HCT116 (cell line): ENCODE results near the gene OR10J1.

ENCODE experiments used
- CBX3 ChIP-seq: IDR thresholded peaks from 2 replicates; pipeline ENCODE4 v1.6.1; 2012; ENCODE audit warnings: low read depth
- ELF1 ChIP-seq: IDR thresholded peaks from 2 replicates; pipeline ENCODE4 v1.6.1; 2012; ENCODE audit warnings: low read depth, borderline replicate concordance
- EZH2 ChIP-seq: fragments of 200-600 bp; sonication (generic); IDR thresholded peaks from 2 replicates; pipeline ENCODE4 v1.6.1; 2017; ENCODE audit warnings: antibody characterized with exemption, mixed run types
- FOSL1 ChIP-seq: IDR thresholded peaks from 2 replicates; pipeline ENCODE4 v1.6.1; 2012; ENCODE audit warnings: low read depth
- POLR2A ChIP-seq: IDR thresholded peaks from 2 replicates; pipeline ENCODE4 v1.7.0; 2011; ENCODE audit warnings: borderline replicate concordance; ENCODE audit not compliant: insufficient read depth, insufficient read length; ENCODE audit errors: extremely low read depth
- POLR2AphosphoS5 ChIP-seq: IDR thresholded peaks from 2 replicates; pipeline ENCODE4 v1.6.1; 2011; ENCODE audit warnings: mild to moderate bottlenecking, low read depth, low read length, moderate library complexity
- YY1 ChIP-seq: IDR thresholded peaks from 2 replicates; pipeline ENCODE4 v1.6.1; 2011; ENCODE audit warnings: low read length, low read depth, moderate library complexity, mild to moderate bottlenecking; ENCODE audit not compliant: insufficient replicate concordance; ENCODE audit errors: extremely low read depth
- ZNF274 ChIP-seq: fragments of 200-500 bp; sonication (Bioruptor generic); IDR thresholded peaks from 2 replicates; pipeline ENCODE4 v1.6.1; 2014; ENCODE audit warnings: mild to moderate bottlenecking, low read depth, low read length, inconsistent platforms
- TF ChIP-seq, protein P1 (sequence below), 3 experiments: fragments of 200-600 bp in 1 of 3; sonication (generic) in 1 of 3; IDR thresholded peaks in 2 of 3; conservative IDR thresholded peaks in 1 of 3; 2 replicates each; pipeline ENCODE4 v1.5.1; 2012 to 2017; ENCODE audit warnings: low read depth in 2 of 3, low read length in 2 of 3, antibody characterized with exemption in 1 of 3, borderline replicate concordance in 1 of 3, control low read depth in 1 of 3, mild to moderate bottlenecking in 1 of 3, mixed read lengths in 1 of 3, mixed run types in 1 of 3, moderate library complexity in 1 of 3; ENCODE audit not compliant: insufficient read depth in 1 of 3
- TF ChIP-seq, protein P2 (sequence below): IDR thresholded peaks from 2 replicates; pipeline ENCODE4 v1.6.1; 2012
- TF ChIP-seq, protein P3 (sequence below): IDR thresholded peaks from 2 replicates; pipeline ENCODE4 v1.6.1; 2011; ENCODE audit warnings: mild to moderate bottlenecking, low read length, moderate library complexity; ENCODE audit not compliant: insufficient replicate concordance; ENCODE audit errors: extremely low read depth
- TF ChIP-seq, protein P4 (sequence below): IDR thresholded peaks from 2 replicates; pipeline ENCODE4 v1.6.1; 2012

DNA sequence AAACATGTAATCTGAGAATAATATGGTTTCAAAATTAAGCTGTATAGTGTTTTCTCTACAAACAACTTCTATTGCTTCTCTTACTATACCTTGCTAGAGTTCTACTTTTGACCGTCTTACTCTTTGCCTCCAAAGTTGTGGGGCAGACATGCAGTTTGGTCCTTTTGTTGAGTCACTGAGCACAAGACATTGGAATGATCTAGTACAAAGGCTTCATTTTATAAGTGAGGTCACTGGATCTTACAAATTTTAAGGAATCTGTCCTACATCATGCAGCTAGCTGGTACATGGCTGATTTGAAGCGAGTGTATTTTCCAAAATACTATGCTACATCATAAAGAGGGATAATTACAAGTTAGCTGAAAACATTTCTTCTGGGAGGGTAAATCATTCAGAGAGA lies 28.8 kb downstream of the OR10J1 start:
- TF ChIP-seq, protein P1, sequence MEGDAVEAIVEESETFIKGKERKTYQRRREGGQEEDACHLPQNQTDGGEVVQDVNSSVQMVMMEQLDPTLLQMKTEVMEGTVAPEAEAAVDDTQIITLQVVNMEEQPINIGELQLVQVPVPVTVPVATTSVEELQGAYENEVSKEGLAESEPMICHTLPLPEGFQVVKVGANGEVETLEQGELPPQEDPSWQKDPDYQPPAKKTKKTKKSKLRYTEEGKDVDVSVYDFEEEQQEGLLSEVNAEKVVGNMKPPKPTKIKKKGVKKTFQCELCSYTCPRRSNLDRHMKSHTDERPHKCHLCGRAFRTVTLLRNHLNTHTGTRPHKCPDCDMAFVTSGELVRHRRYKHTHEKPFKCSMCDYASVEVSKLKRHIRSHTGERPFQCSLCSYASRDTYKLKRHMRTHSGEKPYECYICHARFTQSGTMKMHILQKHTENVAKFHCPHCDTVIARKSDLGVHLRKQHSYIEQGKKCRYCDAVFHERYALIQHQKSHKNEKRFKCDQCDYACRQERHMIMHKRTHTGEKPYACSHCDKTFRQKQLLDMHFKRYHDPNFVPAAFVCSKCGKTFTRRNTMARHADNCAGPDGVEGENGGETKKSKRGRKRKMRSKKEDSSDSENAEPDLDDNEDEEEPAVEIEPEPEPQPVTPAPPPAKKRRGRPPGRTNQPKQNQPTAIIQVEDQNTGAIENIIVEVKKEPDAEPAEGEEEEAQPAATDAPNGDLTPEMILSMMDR (IDR thresholded peaks at IDR 0.05 in 2 of 3, conservative IDR thresholded peaks at IDR 0.05 in 1 of 3; ENCODE audit: borderline replicate concordance in 1 of 3, insufficient read depth in 1 of 3, low read depth in 2 of 3, low read length in 2 of 3): no peak
- TF ChIP-seq, protein P2, sequence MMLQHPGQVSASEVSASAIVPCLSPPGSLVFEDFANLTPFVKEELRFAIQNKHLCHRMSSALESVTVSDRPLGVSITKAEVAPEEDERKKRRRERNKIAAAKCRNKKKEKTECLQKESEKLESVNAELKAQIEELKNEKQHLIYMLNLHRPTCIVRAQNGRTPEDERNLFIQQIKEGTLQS: no peak
- no peak for TF ChIP-seq EZH2
- TF ChIP-seq POLR2A: no peak
- no peak for TF ChIP-seq POLR2AphosphoS5
- no peak for TF ChIP-seq YY1
- TF ChIP-seq ZNF274: no peak
- TF ChIP-seq ELF1: no peak
- TF ChIP-seq, protein P3, sequence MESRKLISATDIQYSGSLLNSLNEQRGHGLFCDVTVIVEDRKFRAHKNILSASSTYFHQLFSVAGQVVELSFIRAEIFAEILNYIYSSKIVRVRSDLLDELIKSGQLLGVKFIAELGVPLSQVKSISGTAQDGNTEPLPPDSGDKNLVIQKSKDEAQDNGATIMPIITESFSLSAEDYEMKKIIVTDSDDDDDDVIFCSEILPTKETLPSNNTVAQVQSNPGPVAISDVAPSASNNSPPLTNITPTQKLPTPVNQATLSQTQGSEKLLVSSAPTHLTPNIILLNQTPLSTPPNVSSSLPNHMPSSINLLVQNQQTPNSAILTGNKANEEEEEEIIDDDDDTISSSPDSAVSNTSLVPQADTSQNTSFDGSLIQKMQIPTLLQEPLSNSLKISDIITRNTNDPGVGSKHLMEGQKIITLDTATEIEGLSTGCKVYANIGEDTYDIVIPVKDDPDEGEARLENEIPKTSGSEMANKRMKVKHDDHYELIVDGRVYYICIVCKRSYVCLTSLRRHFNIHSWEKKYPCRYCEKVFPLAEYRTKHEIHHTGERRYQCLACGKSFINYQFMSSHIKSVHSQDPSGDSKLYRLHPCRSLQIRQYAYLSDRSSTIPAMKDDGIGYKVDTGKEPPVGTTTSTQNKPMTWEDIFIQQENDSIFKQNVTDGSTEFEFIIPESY: no peak
- TF ChIP-seq, protein P4, sequence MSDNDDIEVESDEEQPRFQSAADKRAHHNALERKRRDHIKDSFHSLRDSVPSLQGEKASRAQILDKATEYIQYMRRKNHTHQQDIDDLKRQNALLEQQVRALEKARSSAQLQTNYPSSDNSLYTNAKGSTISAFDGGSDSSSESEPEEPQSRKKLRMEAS: no peak
- no peak for TF ChIP-seq CBX3
- no peak for TF ChIP-seq FOSL1
